Activated CD4-positive, alpha-beta T cell treated with anti-CD3 and anti-CD28 coated beads for 4 hours (primary cell): ENCODE results near the gene LEUTX.
"Not testable (repeated sequence)": the region's sequence is repeated elsewhere in the genome, so short reads cannot be mapped to it uniquely, and the experiment has no call there.

Experiments used
- DNase-seq, 2 donors: peaks; one replicate each; pipeline ENCODE4 v3.0.0-alpha.2; 2020

Gene LEUTX

GRCh38 chr19:39788244-39788643 is 9.6 kb downstream of the LEUTX start:
- no peak for DNase-seq

DNA sequence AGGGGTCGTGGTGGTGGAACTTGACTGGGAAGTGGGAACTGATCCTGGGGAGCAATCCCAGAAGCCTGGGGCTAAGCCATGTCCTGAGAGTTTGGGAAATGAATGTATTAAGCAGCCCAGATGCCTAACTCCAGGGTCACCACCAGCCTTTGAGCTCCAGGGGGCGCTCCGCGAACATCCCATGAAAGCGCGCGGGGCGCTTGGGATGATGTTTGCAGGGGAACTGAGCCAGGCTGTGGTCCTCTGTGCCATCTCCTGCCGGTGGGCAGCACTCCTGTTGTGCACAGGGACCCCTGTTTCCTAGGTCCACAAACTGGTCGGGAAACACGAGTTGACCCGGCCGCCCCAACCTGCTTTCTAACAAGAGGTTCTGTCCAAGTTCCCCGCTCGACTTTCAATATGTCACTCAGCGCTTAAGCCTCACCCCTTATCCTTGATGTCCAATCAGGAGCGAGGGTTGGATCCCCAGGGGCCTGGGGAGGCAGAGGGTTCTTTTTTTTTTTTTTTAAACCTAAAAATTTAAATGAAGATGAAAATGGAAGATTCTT is 14.4 kb downstream of the LEUTX start:
- DNase-seq: peak; percentile 67 to 68

- DNase-seq: no peak
These were observed 16.3 kb downstream of the LEUTX start for GRCh38 chr19:39795001-39795400.

DNA sequence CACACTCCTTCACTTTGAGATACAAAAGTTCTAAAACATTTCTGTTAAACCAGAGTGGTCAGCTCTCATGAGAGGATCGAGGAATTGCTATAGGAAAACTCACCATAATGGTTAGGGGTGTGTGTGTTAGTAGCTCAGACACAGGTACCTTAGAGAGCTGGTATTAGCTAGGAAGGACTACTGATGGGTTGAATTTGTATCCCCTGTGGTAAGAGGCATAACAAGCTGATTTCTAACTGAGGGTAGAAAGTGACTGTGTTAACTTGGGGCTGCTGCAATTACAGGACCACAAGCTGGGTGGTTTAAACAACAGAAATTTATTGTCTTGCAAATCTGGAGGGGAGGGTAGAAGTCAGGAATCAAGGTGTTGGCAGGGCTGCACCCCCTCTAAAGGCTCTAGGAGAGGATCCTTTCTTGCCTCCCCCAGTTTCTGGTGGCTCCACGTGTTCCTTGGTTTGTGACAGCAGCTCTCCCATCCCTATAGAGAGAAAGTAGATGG is 17.4 kb downstream of the LEUTX start:
- no peak for DNase-seq

GRCh38 chr19:39797083-39797482 is 18.4 kb downstream of the LEUTX start:
- DNase-seq: no peak

GRCh38 chr19:39802958-39803357 is 24.3 kb downstream of the LEUTX start:
- DNase-seq: no peak

GRCh38 chr19:39805104-39805503 is 26.4 kb downstream of the LEUTX start:
- DNase-seq: no peak

DNA sequence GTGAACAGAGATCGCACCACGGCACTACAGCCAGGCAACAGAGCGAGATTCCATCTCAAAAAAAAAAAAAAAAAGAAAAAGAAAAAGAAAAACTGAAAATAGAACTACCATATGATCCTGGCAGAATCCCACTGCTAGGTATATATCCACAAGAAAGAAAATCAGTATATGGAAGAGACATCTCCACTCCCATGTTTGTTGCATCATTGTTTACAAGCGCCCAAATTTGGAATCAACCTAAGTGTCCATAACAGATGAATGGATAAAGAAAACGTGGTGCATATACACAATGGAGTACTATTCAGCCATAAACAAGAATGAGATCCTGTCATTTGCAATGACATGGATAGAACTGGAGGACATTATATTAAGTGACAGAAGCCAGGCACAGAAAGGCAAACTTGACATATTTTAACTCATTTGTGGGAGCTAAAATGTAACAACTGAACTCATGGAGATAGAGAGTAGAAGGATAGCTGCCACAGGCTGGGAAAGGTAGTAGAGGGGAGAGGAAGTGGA is 29.3 kb downstream of the LEUTX start:
- DNase-seq: no peak

- DNase-seq: not testable (repeated sequence)
These were observed 30.0 kb downstream of the LEUTX start for GRCh38 chr19:39808688-39809087.

DNA sequence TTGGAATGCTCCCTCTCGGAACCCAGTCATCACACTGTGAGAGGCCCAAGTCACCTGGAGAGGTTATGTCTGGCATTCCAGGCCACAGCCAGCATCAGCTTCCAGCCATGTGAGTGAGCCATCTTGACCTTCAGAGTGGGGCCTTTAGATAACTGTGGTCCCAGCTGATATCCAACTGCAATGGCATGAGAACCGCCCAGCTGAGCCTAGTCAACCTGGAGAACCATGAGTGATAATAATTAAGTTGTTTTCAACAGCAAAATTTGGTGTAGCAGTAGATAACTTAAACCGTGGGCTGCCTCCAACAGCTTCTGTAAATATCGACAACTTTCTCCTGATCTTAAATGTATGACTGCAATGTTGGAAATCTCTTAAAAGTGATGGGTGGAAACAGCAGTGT is 30.7 kb downstream of the LEUTX start:
- DNase-seq: no peak

DNA sequence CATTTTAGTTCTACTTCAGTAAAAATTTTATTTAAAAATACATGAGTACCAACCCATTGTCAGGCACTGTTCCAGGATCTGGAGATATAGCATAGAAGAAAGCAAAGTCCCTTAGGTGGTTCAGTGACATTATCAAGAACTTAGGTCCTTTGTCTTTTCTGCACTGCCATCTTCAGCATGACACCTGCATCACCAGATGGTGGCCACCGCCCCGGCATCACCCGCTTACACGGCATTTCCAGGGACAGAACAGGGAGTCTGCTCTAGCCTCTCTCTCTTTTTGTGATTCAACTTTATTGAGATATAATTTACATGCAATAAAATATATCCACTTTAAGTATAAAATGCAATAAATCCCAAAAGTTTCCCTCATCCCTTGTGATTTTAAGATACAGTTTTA is 31.8 kb downstream of the LEUTX start:
- DNase-seq: no peak

- DNase-seq: no peak
These were observed 32.4 kb downstream of the LEUTX start for GRCh38 chr19:39811064-39811463.

GRCh38 chr19:39813264-39813993 is 34.8 kb downstream of the LEUTX start:
- no peak for DNase-seq

- DNase-seq: not testable (repeated sequence)
These were observed 35.5 kb downstream of the LEUTX start for GRCh38 chr19:39814111-39814510.

DNA sequence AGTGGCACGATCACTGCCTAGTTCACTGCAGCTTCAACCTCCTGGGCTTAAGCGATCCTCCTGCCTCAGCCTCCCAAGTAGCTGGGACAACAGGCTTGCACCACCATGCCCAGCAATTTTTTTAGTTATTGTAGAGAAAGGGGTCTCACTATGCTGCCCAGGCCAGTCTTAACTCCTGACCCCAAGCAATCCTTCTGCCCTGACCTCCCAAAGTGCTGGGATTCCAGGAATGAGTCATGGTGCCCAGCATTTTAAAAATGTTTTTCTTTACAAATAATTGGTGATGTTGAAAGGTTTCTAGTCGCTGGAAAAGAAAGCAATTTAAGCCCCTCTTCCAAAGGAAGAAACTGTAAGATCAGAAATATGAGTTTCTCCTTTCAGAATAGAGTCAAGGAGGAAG is 35.9 kb downstream of the LEUTX start:
- no peak for DNase-seq

GRCh38 chr19:39816287-39817048 is 37.8 kb downstream of the LEUTX start:
- no peak for DNase-seq

DNA sequence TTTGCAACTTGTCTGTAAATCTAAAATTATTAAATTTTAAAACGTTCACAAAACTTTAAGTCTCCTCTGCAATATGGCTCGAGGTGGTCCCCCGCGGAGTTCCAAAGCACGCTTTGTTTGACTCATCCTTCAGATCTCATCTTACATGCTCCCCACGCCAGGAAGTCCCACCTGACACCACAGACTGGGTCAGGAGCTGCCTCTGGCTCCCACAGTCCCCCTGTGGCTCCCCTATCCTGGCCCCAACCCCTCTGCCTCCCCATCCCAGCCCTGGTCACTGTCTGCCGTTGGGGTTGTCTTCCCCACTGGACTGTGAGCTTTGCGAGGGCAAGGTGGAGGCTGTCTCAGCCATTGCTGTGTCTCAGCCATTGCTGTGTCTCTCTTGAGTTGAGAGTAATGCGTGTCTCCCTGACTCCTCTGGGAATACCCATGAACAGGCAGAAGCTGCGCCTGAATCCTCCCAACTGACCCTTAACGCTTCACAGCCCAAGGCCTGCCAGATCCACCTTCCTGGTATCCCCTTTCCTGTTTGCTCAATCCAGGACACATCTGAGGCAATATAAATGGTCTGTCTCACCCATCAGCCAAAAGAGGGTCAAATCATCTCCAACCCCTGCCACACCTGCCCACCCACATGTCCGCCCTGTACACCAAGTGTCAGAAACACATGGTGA is 39.4 kb downstream of the LEUTX start:
- DNase-seq: no peak

GRCh38 chr19:39818626-39819097 is 40.0 kb downstream of the LEUTX start:
- DNase-seq: no peak

DNA sequence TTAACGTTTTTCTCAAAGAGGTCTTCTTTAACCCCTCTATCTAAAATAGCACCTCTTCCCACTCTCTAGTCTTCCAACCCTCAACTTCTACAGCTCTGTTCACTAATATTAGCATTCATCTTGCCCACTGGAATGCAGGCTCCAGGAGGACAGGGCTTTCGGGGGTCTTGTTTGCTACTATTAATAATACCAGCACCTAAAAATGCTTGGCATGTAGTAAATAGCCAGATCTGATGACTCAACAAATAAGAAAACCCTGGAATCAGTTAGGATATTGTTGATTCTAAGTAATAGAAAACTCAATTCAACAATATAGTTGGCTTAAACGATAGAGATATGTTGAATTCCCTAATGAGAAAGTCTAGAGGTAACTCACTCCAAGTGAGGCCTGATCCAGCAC is 41.1 kb downstream of the LEUTX start:
- no peak for DNase-seq

- DNase-seq: no peak
These were observed 42.0 kb downstream of the LEUTX start for GRCh38 chr19:39820696-39821095.

DNA sequence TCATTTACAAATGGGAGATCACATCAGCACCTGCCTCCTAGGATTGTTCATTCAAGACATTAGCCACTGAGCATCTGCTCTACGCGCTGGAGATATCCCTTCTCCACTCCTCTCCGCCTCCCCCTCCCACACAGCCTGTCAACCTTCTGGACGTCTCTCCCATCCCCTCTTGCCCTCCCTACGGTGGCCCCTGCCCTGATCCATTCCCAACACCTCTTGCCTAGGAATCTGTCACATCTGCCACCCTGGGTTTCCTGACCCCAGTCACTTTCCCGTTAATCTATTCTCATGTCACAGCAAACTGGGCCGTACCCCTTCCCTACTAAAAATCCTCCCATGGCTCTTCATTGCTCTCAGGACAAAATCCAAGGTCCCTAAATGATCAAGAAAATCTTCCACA is 45.0 kb downstream of the LEUTX start:
- no peak for DNase-seq

DNA sequence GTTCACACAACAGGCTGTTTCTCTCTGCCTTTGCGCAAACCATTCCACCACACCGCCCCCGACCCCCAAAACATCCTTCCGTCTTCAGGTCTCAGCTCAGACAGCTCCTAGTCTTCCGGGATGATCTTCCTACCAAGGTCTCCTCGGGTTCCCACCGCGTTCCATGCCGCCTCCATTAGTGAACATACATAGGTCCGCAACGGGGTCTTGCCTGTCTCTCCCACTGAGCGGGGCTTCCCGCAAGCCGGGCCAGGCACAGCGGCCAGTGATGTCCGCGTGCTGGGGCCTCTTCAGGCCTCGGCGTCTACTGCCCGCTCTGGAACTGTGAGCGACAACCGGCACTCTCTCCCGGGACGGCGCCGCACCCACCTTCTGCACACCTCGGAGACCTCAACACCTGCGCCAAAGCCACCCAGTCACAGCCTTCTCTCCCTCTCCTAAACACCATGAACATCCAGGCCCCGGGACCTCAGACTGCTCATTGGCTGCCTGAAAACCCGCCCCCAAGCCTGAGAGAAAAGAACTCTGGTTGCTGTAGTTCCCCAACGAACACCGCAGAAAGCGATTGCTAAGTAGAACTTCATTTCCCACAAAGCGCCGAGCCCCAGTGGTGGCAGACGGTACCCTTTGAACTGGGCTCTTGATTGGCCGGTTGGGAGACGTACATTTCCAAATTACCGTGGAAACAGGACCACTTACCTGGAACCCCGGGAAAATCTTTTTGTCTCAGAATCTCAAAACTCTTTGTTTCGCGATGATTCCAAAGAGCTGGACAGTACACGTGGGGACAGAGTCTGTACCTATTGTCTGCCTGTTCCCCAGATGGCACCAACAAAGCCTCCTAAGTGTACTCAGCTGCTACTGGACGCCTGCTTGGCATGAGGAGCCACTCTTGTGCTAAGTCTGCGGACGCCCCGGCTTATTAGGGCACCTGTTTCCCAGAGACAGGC is 45.8 kb downstream of the LEUTX start:
- DNase-seq: peak; percentile 86 to 87
